ENCODE data around the gene TP53BP2. TPM values are rescaled to one million over a fixed set of nuclear protein-coding genes. Genes with fewer than 3 reads are reported as not detected.
"Not testable (repeated sequence)": the region's sequence is repeated elsewhere in the genome, so short reads cannot be mapped to it uniquely, and the experiment has no call there.

Gene TP53BP2
- total and polyA plus RNA-seq, 4 donors = 3.9 to 26.8 (median 13.0) TPM

DNA sequence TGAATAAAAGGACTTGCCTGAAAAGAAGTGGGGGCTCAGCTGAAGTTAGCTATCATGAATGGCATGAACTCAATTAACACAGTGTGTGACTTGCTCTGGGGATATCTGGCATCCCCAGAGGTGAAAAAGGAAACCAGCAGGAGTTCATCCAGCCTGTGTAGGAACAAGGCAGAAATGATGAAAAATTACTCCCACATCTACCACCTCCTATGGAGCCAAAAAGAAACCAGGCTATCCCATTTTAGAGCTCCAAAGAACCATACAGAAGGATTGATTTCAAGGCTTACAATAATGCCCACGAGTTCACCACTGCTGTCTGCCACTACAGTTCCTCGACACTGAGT lies 25.3 kb downstream of the TP53BP2 start:
- no peak for DNase-seq (ENCODE audit: low spot score)
- H3K4me1 ChIP-seq (ENCODE audit: control insufficient read depth in 4 of 4, insufficient read depth in 4 of 4, low read length in 3 of 4) = peaks cover 0 to 17% (median 10%) of the 10 kb centered on the region in 4 donors
- 88% methylated on average over 2 of the region's 2 CpGs for WGBS

GRCh38 chr1:223819730-223820514 lies 25.8 kb downstream of the TP53BP2 start:
- Histone ChIP-seq H3K36me3 (ENCODE audit: control insufficient read depth in 4 of 4, insufficient read depth in 3 of 4, low read depth in 1 of 4, low read length in 3 of 4) (peaks cover 0 to 8% (median 0%) of the 10 kb centered on the region in 4 donors), H3K27ac (ENCODE audit: low read depth in 1 of 2, low read length in 2 of 2) (no peak overlapping the region), H3K27me3 (ENCODE audit: control insufficient read depth in 4 of 4, insufficient read depth in 4 of 4, low read length in 3 of 4) (no peaks in the 10 kb centered on the region), H3K4me1 (ENCODE audit: control insufficient read depth in 4 of 4, insufficient read depth in 4 of 4, low read length in 3 of 4) (peaks cover 0 to 23% (median 15%) of the 10 kb centered on the region in 4 donors), H3K4me3 (ENCODE audit: low read depth in 1 of 3, low read length in 3 of 3) (no peak overlapping the region), H3K9ac (ENCODE audit: low read depth in 1 of 2, low read length in 2 of 2) (no peak overlapping the region), H3K9me3 (ENCODE audit: control insufficient read depth in 4 of 4, low read length in 3 of 4) (no peaks in the 10 kb centered on the region)
- TF ChIP-seq FOXA2 (IDR thresholded peaks at IDR 0.05) (no peak), RXRA (IDR thresholded peaks at IDR 0.05) (no peak), FOXA1 (IDR thresholded peaks at IDR 0.05) (no peak)
- TF ChIP-seq, protein P1, sequence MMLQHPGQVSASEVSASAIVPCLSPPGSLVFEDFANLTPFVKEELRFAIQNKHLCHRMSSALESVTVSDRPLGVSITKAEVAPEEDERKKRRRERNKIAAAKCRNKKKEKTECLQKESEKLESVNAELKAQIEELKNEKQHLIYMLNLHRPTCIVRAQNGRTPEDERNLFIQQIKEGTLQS (IDR thresholded peaks at IDR 0.05) = peak; percentile 26
- 69% methylated on average over 4 of the region's 4 CpGs for WGBS
- no peak for DNase-seq (ENCODE audit: low spot score)

More for the DNA sequence above, 25.3 kb downstream of the TP53BP2 start:
- H3K27ac ChIP-seq (ENCODE audit: low read depth in 1 of 2, low read length in 2 of 2) = no peak overlapping the region
- no peaks in the 10 kb centered on the region for H3K27me3 ChIP-seq (ENCODE audit: control insufficient read depth in 4 of 4, insufficient read depth in 4 of 4, low read length in 3 of 4)
- no peak overlapping the region for H3K4me3 ChIP-seq (ENCODE audit: low read depth in 1 of 3, low read length in 3 of 3)
- H3K9me3 ChIP-seq (ENCODE audit: control insufficient read depth in 4 of 4, low read length in 3 of 4) = no peaks in the 10 kb centered on the region
- no peak overlapping the region for H3K9ac ChIP-seq (ENCODE audit: low read depth in 1 of 2, low read length in 2 of 2)
- H3K36me3 ChIP-seq (ENCODE audit: control insufficient read depth in 4 of 4, insufficient read depth in 3 of 4, low read depth in 1 of 4, low read length in 3 of 4) = peaks cover 0 to 8% (median 0%) of the 10 kb centered on the region in 4 donors
- TF ChIP-seq RAD21 (IDR thresholded peaks at IDR 0.05) (no peak), TAF1 (conservative IDR thresholded peaks at IDR 0.05) (no peak), HNF4G (IDR thresholded peaks at IDR 0.05) (no peak), YY1 (IDR thresholded peaks at IDR 0.05) (no peak), JUND (IDR thresholded peaks at IDR 0.05) (no peak), NR2F2 (IDR thresholded peaks at IDR 0.05) (no peak)
- TF ChIP-seq, protein P1 (IDR thresholded peaks at IDR 0.05) = no peak
- TF ChIP-seq, protein P2, sequence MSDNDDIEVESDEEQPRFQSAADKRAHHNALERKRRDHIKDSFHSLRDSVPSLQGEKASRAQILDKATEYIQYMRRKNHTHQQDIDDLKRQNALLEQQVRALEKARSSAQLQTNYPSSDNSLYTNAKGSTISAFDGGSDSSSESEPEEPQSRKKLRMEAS (IDR thresholded peaks at IDR 0.05) = no peak

DNA sequence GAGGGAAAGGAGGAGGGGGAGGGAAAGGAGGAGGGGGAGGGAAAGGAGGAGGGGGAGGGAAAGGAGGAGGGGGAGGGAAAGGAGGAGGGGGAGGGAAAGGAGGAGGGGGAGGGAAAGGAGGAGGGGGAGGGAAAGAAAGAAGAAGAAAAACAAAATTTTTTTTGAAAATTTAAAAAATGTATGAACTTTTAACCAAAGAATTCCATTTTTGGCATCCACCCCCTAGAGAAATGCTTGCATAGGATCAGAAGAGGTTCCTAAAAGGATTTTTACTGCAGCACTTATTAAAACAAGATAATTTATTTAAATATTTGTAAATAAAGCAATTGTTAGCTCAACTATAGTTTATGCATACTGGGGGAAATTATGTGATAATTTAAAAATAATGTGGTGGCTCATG lies 28.5 kb downstream of the TP53BP2 start:
- H3K9ac ChIP-seq (ENCODE audit: low read depth in 1 of 2, low read length in 2 of 2); H3K9me3 ChIP-seq (ENCODE audit: control insufficient read depth in 4 of 4, low read length in 3 of 4); H3K27ac ChIP-seq (ENCODE audit: low read depth in 1 of 2, low read length in 2 of 2); H3K27me3 ChIP-seq (ENCODE audit: control insufficient read depth in 4 of 4, insufficient read depth in 4 of 4, low read length in 3 of 4); H3K4me3 ChIP-seq (ENCODE audit: low read depth in 1 of 3, low read length in 3 of 3); DNase-seq (ENCODE audit: low spot score): not testable (repeated sequence)
- peaks cover 0 to 17% (median 12%) of the 10 kb centered on the region in 4 donors for H3K4me1 ChIP-seq (ENCODE audit: control insufficient read depth in 4 of 4, insufficient read depth in 4 of 4, low read length in 3 of 4)
- H3K36me3 ChIP-seq (ENCODE audit: control insufficient read depth in 4 of 4, insufficient read depth in 3 of 4, low read depth in 1 of 4, low read length in 3 of 4) = peaks cover 2 to 16% (median 13%) of the 10 kb centered on the region in 4 donors

GRCh38 chr1:223815865-223816264 lies 29.9 kb downstream of the TP53BP2 start:
- no peak for DNase-seq (ENCODE audit: low spot score)
- WGBS = 92% methylated on average over 3 of the region's 3 CpGs
- H3K4me3 ChIP-seq (ENCODE audit: low read depth in 1 of 3, low read length in 3 of 3) = no peak overlapping the region
- H3K4me1 ChIP-seq (ENCODE audit: control insufficient read depth in 4 of 4, insufficient read depth in 4 of 4, low read length in 3 of 4) = peaks cover 0 to 15% (median 10%) of the 10 kb centered on the region in 4 donors
- no peaks in the 10 kb centered on the region for H3K9me3 ChIP-seq (ENCODE audit: control insufficient read depth in 4 of 4, low read length in 3 of 4)
- no peak overlapping the region for H3K9ac ChIP-seq (ENCODE audit: low read depth in 1 of 2, low read length in 2 of 2)
- H3K27me3 ChIP-seq (ENCODE audit: control insufficient read depth in 4 of 4, insufficient read depth in 4 of 4, low read length in 3 of 4) = no peaks in the 10 kb centered on the region
- H3K36me3 ChIP-seq (ENCODE audit: control insufficient read depth in 4 of 4, insufficient read depth in 3 of 4, low read depth in 1 of 4, low read length in 3 of 4) = peaks cover 2 to 17% (median 14%) of the 10 kb centered on the region in 4 donors
- H3K27ac ChIP-seq (ENCODE audit: low read depth in 1 of 2, low read length in 2 of 2) = no peak overlapping the region
- TF ChIP-seq REST (IDR thresholded peaks at IDR 0.05) (no peak), FOXA2 (IDR thresholded peaks at IDR 0.05) (no peak), JUND (IDR thresholded peaks at IDR 0.05) (no peak), RAD21 (IDR thresholded peaks at IDR 0.05) (no peak), SP1 (IDR thresholded peaks at IDR 0.05) (no peak), FOXA1 (IDR thresholded peaks at IDR 0.05) (no peak), YY1 (IDR thresholded peaks at IDR 0.05) (no peak), TAF1 (conservative IDR thresholded peaks at IDR 0.05) (no peak), NR2F2 (IDR thresholded peaks at IDR 0.05) (no peak), HNF4G (IDR thresholded peaks at IDR 0.05) (no peak), EGR1 (IDR thresholded peaks at IDR 0.05; ENCODE audit: low read depth in 2 of 2) (no peak), RXRA (IDR thresholded peaks at IDR 0.05) (no peak)
- TF ChIP-seq, protein P2 (IDR thresholded peaks at IDR 0.05) = no peak
- TF ChIP-seq, protein P1 (IDR thresholded peaks at IDR 0.05) = no peak
- TF ChIP-seq, protein P3, sequence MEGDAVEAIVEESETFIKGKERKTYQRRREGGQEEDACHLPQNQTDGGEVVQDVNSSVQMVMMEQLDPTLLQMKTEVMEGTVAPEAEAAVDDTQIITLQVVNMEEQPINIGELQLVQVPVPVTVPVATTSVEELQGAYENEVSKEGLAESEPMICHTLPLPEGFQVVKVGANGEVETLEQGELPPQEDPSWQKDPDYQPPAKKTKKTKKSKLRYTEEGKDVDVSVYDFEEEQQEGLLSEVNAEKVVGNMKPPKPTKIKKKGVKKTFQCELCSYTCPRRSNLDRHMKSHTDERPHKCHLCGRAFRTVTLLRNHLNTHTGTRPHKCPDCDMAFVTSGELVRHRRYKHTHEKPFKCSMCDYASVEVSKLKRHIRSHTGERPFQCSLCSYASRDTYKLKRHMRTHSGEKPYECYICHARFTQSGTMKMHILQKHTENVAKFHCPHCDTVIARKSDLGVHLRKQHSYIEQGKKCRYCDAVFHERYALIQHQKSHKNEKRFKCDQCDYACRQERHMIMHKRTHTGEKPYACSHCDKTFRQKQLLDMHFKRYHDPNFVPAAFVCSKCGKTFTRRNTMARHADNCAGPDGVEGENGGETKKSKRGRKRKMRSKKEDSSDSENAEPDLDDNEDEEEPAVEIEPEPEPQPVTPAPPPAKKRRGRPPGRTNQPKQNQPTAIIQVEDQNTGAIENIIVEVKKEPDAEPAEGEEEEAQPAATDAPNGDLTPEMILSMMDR (IDR thresholded peaks at IDR 0.05; ENCODE audit: low read depth, low read length, missing input control) = no peak

Measured in liver (tissue), 9 donors.